Stimulated activated CD4-positive, alpha-beta T cell treated with anti-CD3 and anti-CD28 coated beads, Interleukin-1b, Interleukin-23, amount 100 ng/mL, for 48 hours (primary cell): ENCODE results near the gene HOXA9.

Experiments used
- DNase-seq: peaks from one replicate; pipeline ENCODE4 v3.0.0-alpha.2; 2020

HOXA9 gene

GRCh38 chr7:27165089-27165995 is at the start of gene HOXA9:
Gene HOXA9 (minus strand): TSS chr7:27165537. CDS start chr7:27165457, 80 bp downstream.
- no peak for DNase-seq

DNA sequence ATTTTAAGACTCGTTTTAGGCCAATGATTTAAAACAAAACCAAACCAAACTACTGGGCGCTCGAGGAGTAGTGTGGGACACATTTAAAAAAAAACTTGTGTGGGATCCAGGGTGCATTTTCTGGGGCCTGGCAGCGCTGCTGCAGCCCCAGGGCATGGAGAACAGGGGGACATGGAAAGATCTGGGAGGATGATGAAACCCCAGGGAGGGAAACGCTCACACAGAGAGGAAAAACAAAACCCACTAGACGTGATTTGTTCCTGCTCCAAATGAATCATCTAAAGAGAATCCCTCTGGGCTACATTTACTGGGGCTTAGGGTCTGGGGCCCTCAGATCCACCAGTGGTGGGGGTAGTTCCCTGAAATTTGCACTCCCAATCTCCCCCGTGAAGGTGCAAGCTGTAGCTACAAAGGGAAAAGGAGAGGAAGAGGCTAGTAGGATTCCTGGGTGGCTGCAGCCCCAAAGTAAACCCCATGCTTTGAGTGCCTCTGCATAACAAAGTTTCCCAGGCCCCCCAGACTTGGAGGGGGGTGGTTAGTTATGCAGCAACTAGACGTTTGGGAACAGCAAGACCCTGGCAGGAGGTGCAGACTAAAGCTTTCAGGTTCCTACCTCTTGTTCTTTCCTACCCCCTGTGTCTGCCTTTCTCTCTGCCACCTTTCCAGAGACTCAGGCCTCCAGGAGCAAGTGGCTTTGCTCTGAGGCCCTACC is 49.1 kb upstream of the HOXA9 start:
- no peak for DNase-seq

GRCh38 chr7:27213433-27214238 is 48.3 kb upstream of the HOXA9 start:
- DNase-seq: no peak

DNA sequence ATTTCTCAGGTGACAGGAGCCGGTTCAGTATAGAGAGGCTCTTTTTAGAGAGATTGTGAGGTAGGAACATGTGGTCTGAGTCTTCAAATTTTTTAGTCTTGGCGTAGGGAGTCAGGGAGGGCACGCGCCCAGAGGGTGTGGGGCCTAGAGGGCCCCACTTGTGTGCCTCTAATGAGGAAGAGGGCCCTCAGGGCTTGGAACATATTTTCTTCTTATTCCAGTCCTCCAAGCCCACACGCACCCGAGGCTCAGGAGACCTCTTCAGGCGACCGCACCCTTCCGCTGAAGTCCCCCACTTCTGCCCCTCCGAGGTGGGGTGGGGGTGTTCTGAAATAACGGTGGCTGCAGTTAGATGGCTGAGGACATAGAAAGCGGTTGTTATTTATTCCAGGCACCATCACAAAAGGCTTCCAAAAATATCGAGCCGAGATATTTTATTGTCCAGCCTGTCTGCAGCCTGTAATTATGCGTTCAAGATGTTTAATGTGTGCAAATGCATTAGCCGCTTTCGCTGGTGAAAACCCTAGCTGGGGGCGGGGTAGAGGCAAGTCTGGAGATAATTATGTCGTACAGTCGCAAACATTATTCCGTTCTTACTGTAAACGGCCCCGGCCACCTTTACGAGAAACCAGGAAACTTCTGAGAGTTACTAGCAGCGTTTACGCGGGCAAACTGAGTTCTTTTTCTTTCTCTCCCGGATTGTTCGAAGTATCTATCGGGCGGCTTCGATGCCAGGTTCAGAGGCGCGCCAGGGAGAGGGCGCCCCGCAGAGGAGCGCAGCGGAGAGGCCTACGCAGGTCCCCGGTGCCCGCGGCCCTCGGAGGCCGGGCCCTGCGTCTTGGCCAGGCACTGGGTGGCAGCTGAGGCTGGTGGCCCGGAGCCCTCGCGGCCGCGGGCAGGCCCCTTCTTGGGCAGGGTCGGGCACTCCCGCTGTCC is 47.4 kb upstream of the HOXA9 start:
- no peak for DNase-seq

DNA sequence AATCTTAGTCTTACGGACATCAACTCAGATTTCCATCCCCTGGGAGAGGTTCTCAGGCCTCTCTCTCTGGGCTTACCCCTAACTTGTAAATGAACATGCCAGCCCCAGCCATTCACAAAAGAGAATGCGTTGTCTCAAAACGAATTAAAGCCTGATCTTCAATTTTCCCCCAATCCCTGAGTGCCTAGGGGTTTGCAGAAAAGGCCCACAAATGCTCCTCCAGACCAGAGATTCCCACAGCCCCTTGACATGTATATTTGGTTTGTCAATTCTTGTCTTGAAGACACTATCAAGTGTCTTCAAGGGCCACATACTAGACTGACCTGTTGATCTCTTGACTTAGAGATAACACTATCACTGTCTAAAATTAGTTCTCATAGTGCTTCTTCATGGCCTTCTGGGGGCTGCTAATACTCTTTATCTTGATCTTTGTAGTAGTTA is 46.4 kb upstream of the HOXA9 start:
- DNase-seq: no peak

- DNase-seq: no peak
These were observed 45.7 kb upstream of the HOXA9 start for GRCh38 chr7:27211084-27211446.

DNA sequence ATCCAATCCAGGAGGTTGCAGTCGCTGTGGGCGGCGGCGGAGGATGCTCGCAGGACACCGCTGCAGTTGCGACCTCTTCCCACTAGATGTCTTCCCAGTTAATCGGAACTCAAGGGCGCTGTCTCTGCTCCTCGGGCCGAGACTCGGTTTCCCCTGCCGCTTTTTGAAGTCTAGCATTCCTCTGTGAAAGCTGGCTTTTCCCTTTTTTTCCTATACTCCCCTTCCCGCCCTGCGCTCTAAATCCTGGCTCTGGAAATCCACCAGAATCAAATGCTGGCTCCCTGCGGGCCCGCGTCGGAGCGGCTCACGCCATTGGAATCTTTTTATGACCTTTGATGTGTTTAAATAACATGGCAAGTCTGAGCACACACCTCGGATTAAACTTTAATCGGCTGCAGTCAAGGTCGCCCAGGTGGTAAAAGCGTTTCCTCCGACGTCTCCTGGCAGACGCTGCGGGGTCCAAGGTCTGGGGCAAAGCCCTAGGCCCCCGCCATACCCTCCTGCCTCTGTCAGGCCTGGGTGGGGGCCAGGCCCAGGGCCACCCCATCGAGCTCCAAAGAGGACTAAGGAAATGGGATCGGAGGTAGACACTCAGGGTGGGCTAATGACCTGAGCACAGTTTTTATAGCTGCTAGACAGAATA is 45.2 kb upstream of the HOXA9 start:
- DNase-seq: peak; percentile 37

DNA sequence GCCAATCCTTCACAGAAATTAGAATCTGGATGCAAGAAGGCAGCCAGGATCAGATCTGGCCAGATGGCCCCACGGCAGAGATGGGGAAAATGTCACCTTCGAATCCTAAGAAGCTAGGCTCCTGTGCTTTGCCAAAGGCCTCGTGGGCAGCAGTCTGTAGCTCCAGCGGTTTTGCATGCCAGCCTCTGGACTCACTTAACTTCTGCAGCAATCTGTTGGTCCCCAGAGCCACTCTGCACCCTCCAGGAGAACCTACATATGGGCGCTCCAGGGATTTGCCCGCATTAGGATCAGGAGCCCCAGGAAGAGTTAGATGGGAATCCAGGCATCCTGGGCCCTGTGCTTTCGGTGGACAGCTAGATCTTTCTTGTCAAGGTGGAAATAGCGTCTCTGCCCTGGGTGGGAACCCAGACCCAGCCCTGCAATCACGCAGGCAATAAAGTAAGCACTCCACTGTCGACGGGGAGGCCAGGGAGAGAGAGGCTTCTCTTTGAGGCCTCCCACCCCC is 44.6 kb upstream of the HOXA9 start:
- DNase-seq: no peak

DNA sequence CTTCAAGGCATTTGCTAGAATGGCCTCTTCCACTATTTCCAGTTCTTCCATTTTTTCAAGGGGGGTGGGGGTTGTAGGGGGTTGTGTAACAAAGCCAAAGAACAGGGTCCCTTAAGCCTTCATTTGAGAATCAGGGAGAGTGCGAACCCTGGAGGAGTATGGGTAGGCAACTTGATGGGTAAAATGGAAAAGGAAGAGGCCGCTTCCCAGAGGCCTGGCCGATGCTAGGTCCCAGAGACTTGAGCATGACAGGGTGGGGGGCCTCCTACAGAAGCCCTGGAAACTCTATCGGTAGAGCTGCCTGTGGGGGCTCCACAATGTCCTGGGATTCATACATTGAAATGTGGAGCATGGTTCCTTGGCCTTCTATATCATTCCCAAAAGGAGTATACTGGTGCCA is 43.7 kb upstream of the HOXA9 start:
- DNase-seq: no peak

DNA sequence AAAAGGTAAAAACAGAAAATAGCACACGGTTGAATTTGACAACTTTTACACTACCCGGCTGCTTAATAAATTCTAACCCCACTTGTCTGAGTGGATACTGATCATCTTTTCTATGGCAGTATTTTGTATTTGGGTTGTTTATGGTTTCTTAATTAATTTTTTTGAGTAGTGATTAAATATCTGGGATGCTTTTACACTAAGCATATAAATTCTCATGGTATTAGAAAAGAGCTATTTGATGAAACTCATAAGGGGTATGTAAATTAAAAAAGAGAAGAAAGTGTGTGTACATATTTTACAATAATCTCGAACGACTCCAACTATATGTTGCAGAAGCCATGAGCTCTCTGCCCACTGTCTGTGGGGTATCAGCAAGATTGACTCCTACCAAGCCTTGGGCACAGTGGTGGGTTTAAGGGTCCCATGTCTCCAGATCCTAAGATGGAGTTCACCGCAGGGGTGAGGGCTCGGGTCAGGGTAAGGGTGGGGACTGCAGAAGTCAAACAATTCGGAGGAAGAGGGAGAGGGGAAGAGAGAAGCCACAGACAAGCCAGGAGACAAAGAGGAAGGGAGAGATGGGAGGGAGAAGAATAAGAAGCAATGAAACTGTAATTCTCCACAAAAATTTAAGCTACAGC is 42.1 kb upstream of the HOXA9 start:
- no peak for DNase-seq

DNA sequence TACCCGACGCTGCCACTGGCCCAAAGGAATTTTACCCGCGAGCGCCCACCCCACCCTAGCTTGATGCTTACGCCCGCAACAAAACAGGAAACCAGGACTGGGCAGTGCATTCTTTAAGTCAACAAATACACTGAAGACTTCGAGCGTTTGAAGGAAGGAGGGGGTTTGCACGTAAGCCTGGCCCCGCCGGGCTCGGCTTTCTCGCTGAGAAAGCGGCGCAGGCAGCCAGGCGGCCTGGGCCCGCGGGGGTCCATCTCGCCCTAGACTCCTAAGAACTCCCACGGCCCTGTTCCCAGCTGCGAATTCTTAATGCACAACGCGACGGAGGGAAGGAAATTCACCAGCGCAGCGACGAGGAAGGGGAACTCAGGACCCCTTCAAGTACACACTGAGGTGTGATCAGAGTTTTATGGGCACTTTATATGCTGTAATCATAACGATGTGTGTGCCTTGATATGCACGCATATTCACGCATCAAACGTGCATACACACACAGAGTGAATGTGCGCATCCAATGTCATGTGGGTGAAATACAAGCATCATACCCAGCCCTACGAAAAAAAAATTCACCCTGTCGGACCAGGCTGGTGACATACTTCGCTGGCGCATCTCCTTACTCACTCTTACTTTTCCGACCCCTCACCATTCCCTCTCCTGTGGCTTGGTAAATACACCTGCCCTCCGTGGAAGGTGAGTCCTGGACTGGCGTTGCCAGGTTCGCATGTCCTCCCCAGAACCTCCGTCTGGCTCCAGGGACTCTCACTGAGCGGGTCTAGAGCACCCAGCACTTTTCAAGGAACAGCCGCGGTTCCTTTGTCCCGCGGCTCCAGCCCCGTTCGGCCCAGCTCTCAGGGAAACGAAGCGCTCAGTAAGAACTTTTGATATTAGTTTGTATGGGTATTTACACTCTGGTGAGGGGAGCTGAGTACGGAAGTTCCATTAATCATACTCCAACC is 40.3 kb upstream of the HOXA9 start:
- DNase-seq: no peak

- no peak for DNase-seq
These were observed 39.5 kb upstream of the HOXA9 start for GRCh38 chr7:27204851-27205322.

- no peak for DNase-seq
These were observed 38.7 kb upstream of the HOXA9 start for GRCh38 chr7:27203964-27204594.

DNA sequence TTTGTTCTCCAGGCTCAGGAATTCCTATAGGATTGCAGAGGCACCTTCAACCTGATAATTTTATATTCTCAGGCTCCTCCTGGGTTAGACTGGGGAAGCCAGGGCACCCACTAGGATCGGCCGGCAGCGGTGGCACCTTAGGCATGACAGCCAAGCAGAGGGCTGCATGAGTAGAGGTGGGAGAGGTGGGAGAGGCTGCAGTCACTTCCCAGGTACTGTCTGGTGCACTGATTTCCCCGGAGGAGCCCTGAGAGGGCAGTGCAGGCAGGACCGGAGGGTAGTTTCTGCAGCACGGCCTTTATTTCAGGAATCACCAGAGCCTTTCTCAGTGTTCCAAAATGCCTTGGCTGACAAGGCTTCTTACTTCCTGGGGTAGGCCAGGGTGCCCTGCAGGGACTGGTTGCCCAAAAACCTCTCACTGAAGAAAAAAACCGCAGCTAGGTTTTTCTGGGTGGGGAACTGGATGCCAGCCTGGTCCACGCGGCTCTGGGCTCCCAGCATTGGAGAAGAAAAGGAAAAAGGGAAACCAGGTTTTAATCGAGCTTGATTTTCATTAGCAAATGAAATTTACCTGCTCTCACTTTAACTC is 38.1 kb upstream of the HOXA9 start:
- DNase-seq: no peak

- DNase-seq: no peak
These were observed 37.5 kb upstream of the HOXA9 start for GRCh38 chr7:27202862-27203134.

GRCh38 chr7:27202018-27202861 is 36.9 kb upstream of the HOXA9 start:
- DNase-seq: no peak

GRCh38 chr7:27201580-27202017 is 36.3 kb upstream of the HOXA9 start:
- no peak for DNase-seq
